ENCODE data around the gene FBXW7.
A peak's percentile ranks its signal among the peaks of the same experiment; 100 is the strongest.

FBXW7 gene

GRCh38 chr4:152508386-152508785, 27.5 kb downstream of the FBXW7 start:
- no peak for TF ChIP-seq CTCF (IDR thresholded peaks at IDR 0.05; ENCODE audit: insufficient read depth, low read depth, low read length, missing control alignments)
- DNase-seq (ENCODE audit: low read depth): peak; percentile 59

GRCh38 chr4:152503653-152504290, 32.1 kb downstream of the FBXW7 start:
- TF ChIP-seq CTCF (IDR thresholded peaks at IDR 0.05; ENCODE audit: insufficient read depth, low read depth, low read length, missing control alignments): no peak
- no peak for DNase-seq (ENCODE audit: low read depth)
- H3K4me3 ChIP-seq (ENCODE audit: low read length): no peak overlapping the region

More at GRCh38 chr4:152508386-152508785, 27.5 kb downstream of the FBXW7 start:
- H3K4me3 ChIP-seq (ENCODE audit: low read length): no peak overlapping the region

GRCh38 chr4:152501846-152502536, 33.9 kb downstream of the FBXW7 start:
- H3K4me3 ChIP-seq (ENCODE audit: low read length): no peak overlapping the region
- no peak for TF ChIP-seq CTCF (IDR thresholded peaks at IDR 0.05; ENCODE audit: insufficient read depth, low read depth, low read length, missing control alignments)
- no peak for DNase-seq (ENCODE audit: low read depth)

GRCh38 chr4:152500800-152501434, 35.0 kb downstream of the FBXW7 start:
- TF ChIP-seq CTCF (IDR thresholded peaks at IDR 0.05; ENCODE audit: insufficient read depth, low read depth, low read length, missing control alignments): peak; percentile 75
- H3K4me3 ChIP-seq (ENCODE audit: low read length): no peak overlapping the region
- DNase-seq (ENCODE audit: low read depth): peak; percentile 95

- H3K4me3 ChIP-seq (ENCODE audit: low read length): no peak overlapping the region
- TF ChIP-seq CTCF (IDR thresholded peaks at IDR 0.05; ENCODE audit: insufficient read depth, low read depth, low read length, missing control alignments): no peak
- no peak for DNase-seq (ENCODE audit: low read depth)
These were observed 35.6 kb downstream of the FBXW7 start for GRCh38 chr4:152500275-152500674.

GRCh38 chr4:152499344-152499743, 36.5 kb downstream of the FBXW7 start:
- TF ChIP-seq CTCF (IDR thresholded peaks at IDR 0.05; ENCODE audit: insufficient read depth, low read depth, low read length, missing control alignments): no peak
- no peak overlapping the region for H3K4me3 ChIP-seq (ENCODE audit: low read length)
- DNase-seq (ENCODE audit: low read depth): no peak

Measured in epithelial cell of esophagus (primary cell).